Measurements from ENCODE around the gene ENGASE. TPM values are rescaled to one million over a fixed set of nuclear protein-coding genes. Genes with fewer than 3 reads are reported as not detected.

ENGASE gene
- total and polyA plus RNA-seq, 8 donors = 6.6 to 505 (median 35.2) TPM

DNA sequence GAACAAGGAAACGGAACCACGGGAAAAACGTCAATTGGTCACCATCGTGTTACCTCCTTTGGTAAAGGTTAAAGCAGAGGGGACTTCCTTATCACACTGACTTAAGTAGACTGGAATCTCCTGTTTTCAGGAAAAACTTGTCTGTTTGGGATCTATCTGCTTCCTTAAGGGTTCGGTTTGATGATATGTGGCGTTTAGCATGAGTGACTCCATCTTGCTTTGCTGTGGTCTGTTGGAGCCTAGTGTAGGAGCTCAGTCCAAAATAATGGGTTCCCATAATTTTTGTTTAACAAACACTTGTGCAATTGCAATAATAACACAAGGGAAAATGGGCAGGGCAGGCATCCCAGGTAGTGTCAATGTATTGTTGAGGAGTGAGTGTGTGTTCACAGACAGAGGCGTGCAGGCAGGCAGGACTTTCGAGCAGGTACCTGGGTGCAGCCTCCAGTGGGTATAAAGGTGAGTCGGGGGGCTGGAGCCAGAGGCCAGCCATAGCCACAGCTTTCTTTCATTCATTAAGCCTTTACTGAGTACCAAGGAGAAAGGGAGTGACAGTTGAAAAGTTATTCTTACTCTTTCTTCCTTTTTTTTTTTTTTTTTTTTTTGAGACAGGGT lies 4.3 kb upstream of the ENGASE start:
- Histone ChIP-seq H3K27ac (no peak overlapping the region), H3K36me3 (no peaks in the 10 kb centered on the region), H3K4me1 (peaks cover 1 to 14% (median 11%) of the 10 kb centered on the region in 4 donors), H3K4me3 (no peak overlapping the region), H3K27me3 (no peaks in the 10 kb centered on the region), H3K9me3 (no peaks in the 10 kb centered on the region)
- whole genome bisulfite sequencing, 5 donors = 79 to 86% (median 84%) methylated on average over 9 of the region's 9 CpGs
- TF ChIP-seq POLR2A (IDR thresholded peaks at IDR 0.05) (no peak), EP300 (IDR thresholded peaks at IDR 0.05) (no peak), POLR2AphosphoS5 (IDR thresholded peaks at IDR 0.05) (no peak)
- TF ChIP-seq, protein P1, sequence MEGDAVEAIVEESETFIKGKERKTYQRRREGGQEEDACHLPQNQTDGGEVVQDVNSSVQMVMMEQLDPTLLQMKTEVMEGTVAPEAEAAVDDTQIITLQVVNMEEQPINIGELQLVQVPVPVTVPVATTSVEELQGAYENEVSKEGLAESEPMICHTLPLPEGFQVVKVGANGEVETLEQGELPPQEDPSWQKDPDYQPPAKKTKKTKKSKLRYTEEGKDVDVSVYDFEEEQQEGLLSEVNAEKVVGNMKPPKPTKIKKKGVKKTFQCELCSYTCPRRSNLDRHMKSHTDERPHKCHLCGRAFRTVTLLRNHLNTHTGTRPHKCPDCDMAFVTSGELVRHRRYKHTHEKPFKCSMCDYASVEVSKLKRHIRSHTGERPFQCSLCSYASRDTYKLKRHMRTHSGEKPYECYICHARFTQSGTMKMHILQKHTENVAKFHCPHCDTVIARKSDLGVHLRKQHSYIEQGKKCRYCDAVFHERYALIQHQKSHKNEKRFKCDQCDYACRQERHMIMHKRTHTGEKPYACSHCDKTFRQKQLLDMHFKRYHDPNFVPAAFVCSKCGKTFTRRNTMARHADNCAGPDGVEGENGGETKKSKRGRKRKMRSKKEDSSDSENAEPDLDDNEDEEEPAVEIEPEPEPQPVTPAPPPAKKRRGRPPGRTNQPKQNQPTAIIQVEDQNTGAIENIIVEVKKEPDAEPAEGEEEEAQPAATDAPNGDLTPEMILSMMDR (IDR thresholded peaks at IDR 0.05) = no peak
- intact Hi-C loops (cut with DNase I; ENCODE audit: low total_unique reads) = no loop called here
- DNase-seq = no peak

DNA sequence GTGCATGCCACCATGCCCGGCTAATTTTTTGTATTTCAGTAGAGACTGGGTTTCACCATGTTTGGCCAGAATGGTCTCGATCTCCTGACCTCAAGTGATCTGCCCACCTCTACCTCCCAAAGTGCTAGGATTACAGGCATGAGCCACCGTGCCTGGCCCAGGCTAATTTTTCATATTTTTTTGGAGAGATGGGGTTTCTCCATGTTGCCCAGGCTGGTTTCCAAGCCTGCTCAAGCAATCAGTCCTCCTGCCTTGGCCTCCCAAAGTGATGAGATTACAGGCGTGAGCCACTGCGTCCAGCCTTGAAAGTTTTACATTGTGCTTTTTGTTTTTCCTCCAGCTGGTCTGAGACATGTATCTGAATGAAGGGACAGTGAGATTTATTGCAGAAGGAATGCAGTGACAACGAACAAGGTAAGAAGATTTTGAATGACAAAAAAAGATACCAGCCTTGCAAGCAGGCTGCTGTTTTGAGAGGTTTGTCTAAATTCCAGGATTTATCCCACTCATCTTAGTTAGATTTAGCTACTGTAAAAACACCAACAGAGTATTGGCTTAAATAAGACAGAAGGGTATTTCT lies 3.4 kb upstream of the ENGASE start:
- H3K27me3 ChIP-seq = no peaks in the 10 kb centered on the region
- H3K9me3 ChIP-seq = no peaks in the 10 kb centered on the region
- no peak overlapping the region for H3K4me3 ChIP-seq
- intact Hi-C loops (cut with DNase I; ENCODE audit: low total_unique reads) = no loop called here
- DNase-seq = no peak
- H3K27ac ChIP-seq = no peak overlapping the region
- no peaks in the 10 kb centered on the region for H3K36me3 ChIP-seq
- 86 to 91% (median 89%) methylated on average over 6 of the region's 6 CpGs for WGBS, 5 donors
- TF ChIP-seq EP300 (IDR thresholded peaks at IDR 0.05) (no peak), POLR2AphosphoS5 (IDR thresholded peaks at IDR 0.05) (no peak), POLR2A (IDR thresholded peaks at IDR 0.05) (no peak)
- TF ChIP-seq, protein P1 (IDR thresholded peaks at IDR 0.05) = no peak
- peaks cover 8 to 23% (median 19%) of the 10 kb centered on the region in 4 donors for H3K4me1 ChIP-seq

DNA sequence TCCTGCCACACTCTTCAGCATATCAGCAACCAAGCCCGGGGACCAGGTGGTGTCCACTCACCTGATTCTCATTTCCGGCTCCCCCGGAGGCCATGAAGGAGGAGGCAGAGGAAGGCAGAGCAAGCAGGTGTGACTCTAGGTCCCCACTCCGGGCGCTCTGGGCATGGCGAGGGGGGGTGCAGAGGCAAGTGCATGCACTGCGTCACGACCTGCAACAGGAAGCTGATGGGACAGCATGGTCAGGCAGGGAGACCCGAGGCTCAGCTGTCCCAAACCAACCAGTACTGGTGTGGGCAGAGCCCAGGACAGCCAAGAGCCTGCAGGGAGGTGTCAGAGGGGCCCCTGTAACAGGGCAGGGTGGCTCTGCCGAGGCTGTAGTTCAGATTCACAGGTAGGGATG lies 2.1 kb upstream of the ENGASE start:
- no peak for TF ChIP-seq POLR2AphosphoS5 (IDR thresholded peaks at IDR 0.05)
- TF ChIP-seq, protein P1 (IDR thresholded peaks at IDR 0.05) = no peak
- no peak for TF ChIP-seq EP300 (IDR thresholded peaks at IDR 0.05)
- TF ChIP-seq POLR2A (IDR thresholded peaks at IDR 0.05) = no peak
- peaks cover 8 to 30% (median 28%) of the 10 kb centered on the region in 4 donors for H3K4me1 ChIP-seq
- intact Hi-C loops (cut with DNase I; ENCODE audit: low total_unique reads) = no loop called here
- H3K9me3 ChIP-seq = no peaks in the 10 kb centered on the region
- H3K4me3 ChIP-seq = no peak overlapping the region
- H3K27me3 ChIP-seq = no peaks in the 10 kb centered on the region
- no peak for DNase-seq
- peaks cover 3 to 4% (median 3%) of the 10 kb centered on the region in 4 donors for H3K36me3 ChIP-seq
- WGBS, 5 donors = 78 to 88% (median 87%) methylated on average over 10 of the region's 10 CpGs
- H3K27ac ChIP-seq = no peak overlapping the region

DNA sequence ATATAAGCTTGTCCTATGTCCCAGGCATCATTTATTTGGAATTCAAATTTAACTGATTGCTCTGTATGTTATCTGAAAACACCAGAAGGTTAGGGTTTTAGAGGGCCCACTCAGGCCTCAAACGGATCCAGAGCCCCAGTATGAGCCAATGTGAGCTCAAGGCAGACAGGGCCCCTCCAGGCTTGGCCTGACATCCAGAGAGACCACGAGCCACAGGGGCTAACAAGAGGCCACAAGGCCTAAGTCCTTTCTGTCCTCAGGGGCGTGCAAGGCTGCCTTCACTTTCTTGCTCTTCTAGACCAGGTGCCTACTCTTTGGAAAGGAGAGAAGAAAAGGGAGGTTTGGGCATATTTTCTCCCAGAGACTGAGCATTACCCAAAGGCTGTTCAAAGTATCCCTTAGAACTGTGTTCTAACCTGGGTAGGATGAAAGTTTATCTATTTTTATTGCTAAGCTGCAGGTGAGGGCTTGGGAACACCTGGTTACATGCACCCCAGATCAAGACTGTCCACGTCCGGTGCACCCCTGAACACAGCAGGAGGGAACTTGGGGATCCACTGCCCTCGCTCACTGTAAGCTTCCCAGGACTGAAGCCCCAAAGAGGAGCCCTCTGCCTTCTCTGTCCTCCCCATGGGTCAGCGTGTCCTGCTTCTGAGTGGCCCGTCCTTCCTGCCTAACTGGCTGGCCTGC lies 1.5 kb upstream of the ENGASE start:
- WGBS, 5 donors = 81 to 92% (median 89%) methylated on average over 8 of the region's 8 CpGs
- Histone ChIP-seq H3K4me1 (peaks cover 8 to 30% (median 28%) of the 10 kb centered on the region in 4 donors), H3K27me3 (no peaks in the 10 kb centered on the region), H3K4me3 (no peak overlapping the region), H3K9me3 (no peaks in the 10 kb centered on the region), H3K27ac (no peak overlapping the region), H3K36me3 (peaks cover 8 to 10% (median 9%) of the 10 kb centered on the region in 4 donors)
- peak in 1 of 2 donors; percentile 3 for DNase-seq
- TF ChIP-seq, protein P1 (IDR thresholded peaks at IDR 0.05) = no peak
- TF ChIP-seq POLR2A (IDR thresholded peaks at IDR 0.05) = no peak
- TF ChIP-seq EP300 (IDR thresholded peaks at IDR 0.05) = no peak
- no peak for TF ChIP-seq POLR2AphosphoS5 (IDR thresholded peaks at IDR 0.05)
- intact Hi-C loops (cut with DNase I; ENCODE audit: low total_unique reads) = no loop called here

All from stomach (tissue), 9 donors.